T47D (cell line): ENCODE data around the gene KLF16.
A peak's percentile ranks its signal among the peaks of the same experiment; 100 is the strongest.

Experiments
- DNase-seq, 2 experiments: peaks; one replicate each; pipeline versions ENCODE4 v3.0.0 to v3.0.0-alpha.2; 2011 to 2012; ENCODE audit warnings: low read depth in 1 of 2, low spot score in 1 of 2
- JUND ChIP-seq: IDR thresholded peaks from 2 replicates; pipeline ENCODE4 v1.6.1; 2012; ENCODE audit warnings: low read depth
- in situ Hi-C: cut with HindIII; loops from 2 replicates; pipeline ENCODE4 v1.10.0; 2016; ENCODE audit warnings: low sequenced_read_pairs, low pct_unique_long_range_greater_than_20kb

The KLF16 gene

DNA sequence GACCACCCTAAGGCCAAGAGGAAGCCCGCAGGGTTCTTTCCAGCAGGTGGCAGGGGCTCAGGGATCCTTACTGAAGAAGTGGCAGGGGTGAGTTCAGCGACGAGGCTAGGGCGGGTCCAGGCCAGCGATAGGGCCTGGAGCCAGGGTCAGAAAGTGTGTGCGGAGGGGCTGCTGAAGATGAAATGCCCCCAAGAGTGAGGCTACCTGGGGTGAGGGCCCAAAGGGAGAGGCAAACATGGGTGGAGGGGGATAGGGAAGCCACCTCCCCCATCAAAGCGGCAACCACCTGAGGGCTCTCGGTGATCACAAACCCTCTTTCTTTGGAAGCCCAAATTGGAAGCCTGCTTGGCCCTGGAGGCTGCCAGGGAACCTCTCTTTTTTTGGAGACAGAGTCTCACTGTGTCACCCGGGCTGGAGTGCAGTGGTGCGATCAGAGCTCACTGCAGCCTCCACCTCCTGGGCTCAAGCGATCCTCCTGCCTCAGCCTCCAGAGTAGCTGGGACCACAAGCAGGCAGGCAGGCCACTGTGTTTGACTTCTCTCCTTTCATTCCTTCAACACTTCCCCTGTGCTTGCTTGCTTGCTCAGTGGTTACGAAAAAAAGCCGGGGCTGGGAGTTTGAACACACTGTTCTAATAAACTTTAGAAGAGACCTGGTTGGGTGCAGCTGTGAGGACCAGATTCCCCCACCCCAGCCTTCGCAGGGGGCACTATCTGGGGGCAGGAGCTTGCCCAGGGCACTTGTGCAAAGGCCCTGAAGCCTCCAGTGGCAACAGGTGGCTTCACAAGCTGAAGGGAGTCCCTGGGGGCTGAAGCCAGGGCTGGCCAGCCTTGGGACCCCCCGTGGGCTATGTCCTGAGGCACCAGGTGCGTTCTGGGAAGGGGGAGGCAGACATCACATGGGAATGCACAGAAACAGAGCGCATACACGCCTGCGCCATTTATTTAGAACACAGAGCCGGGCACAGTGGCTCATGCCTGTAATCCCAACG, 49.9 kb downstream of the KLF16 start:
- no peak for DNase-seq
- TF ChIP-seq JUND = no peak
- in situ Hi-C loops = no loop called here

DNA sequence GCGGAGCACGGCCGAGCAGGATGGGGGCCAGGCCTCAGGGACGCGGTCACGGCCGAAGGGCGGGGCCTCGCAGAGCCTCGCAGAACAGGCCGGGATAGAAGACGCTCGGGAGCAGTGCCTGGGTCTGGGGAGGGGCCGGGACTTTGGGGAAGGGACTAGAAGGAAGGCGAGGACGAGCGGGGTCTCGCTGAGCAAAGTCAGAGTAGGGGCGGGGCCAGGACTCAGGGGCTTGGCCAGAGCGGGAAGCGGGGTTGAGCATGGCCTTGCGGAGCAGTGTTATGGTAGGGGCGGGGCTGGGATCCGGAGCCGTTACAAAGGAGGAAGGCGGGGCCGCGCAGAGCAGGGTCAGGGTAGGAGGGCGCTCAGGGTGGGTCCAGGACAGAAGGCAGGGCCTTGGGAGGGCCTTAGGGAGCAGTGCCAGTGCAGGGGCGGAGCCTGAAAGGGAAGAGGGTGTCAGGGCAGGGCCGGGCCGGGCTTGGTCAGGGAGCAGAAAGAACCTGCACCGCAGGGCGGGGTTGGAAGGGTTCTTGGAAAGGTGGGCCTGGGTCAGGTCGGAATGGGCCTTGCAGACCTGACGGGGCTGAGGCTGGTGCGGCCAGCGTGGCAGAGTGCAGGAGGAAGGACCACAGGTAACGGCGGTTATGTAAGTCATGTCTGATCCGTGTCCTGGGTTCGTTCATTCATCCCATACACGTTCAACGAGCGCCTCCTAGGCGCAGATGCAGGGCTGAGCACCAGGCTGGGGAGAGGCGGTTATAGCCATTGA, 50.8 kb downstream of the KLF16 start:
- no peak for TF ChIP-seq JUND
- in situ Hi-C loops = no loop called here

DNA sequence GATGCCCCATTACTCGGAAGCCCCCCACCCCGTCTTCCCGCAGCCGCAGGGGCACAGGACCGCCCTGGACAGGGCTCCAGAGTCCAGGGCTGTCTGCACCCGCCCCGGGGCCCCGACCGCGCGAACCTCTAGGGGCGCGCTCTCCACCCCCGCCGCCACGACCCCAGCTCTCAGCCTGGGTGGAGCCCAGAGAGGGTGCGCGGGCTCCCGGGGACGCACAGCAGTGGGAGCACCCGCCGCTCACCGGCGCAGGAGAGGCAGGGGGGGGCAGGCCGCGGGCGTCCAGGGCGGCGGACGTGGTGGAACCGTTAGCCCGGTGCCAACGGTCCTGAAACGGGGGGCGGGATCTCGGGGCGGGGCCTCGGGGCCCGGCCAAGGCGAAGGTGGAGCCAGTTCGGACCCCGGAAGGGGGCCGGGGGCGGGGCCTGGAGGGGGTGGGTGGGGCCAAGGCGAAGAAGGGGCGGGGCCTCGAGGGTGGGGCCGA, 51.4 kb downstream of the KLF16 start, which contains the start of gene ATP8B3:
Gene ATP8B3 (minus strand): TSS at position 335 of the 484 bp plus-strand sequence. CDS start 540 bp downstream, outside the sequence.
- TF ChIP-seq JUND = no peak
- in situ Hi-C loops = no loop called here
- DNase-seq = no peak

More for the DNA sequence above, 50.8 kb downstream of the KLF16 start:
- DNase-seq = peak; percentile 95 to 97

DNA sequence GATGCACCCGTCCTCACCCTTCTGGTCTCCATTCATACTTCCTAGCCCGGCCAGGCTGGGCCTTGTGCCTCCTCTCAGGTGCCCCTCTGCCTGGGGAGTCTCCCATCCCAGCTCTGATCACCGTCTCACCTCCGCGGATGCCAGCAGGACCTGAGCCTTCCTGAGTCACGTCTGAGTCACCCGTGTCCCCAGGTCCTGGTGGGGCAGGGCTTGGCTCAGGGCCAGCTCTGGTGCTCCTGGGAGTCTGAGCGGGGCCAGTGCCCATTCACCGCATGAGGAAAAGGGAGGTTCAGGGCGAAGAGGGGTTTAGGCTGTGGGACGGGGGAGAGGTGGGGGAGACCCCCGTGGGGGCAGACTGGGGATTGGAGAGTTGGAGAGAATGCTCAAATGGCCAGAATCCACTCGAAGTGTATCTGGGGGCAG, 51.9 kb downstream of the KLF16 start:
- peak; percentile 78 to 79 for DNase-seq
- TF ChIP-seq JUND = no peak
- in situ Hi-C loops = no loop called here

DNA sequence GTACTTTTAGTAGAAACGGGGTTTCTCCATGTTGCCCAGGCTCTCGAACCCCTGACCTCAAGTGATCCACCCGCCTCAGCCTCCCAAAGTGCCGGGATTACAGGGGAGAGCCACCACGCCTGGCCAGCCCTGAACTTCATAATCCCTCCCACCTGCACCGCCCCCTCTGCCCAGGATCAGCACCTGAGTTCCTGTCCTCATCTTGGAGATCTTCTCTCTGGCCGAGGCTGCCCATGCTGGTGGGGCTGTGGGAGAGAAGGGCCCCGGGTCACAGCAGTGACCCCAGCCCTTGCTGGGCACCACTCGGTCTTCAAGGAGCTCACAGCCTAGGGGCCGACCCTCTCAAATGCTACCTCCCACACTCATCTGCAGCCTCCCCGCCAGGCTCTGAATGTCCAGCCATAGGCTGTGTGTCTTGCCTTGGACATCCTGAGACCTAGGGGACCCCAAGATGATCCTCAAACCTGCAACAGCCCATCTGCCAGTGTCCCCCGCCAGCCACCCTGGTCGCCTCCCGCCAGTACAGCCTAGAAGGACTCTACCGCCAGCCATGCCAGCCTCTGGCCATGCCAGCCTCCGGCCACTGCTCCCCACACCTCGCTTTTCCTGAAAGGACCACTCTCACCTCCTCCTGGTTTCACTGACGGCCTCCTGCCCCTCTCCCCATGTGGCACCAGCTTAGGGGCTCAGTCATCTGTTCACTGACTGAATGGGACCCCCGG, 52.8 kb downstream of the KLF16 start:
- TF ChIP-seq JUND = no peak
- in situ Hi-C loops = no loop called here
- no peak for DNase-seq

DNA sequence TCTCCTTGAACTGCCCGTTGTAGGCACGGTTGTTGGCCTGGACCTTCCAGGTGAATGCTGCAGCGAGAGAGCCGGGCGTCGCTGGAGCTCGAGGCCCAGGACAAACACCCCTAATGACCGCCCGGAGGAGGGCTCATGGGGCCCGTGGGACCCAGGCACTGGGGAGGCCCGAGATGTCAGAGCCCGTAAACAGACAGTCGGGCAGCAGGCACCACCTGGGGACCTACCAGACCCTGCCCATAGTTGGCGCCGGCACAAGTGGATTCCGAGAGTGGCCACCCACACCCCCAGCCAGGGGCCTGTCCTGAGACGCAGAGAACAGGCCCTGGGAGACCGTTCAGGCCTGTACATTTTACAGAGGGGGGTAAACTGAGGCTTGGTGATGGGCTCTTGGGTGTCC, 53.7 kb downstream of the KLF16 start:
- in situ Hi-C loops = no loop called here
- no peak for TF ChIP-seq JUND
- no peak for DNase-seq

DNA sequence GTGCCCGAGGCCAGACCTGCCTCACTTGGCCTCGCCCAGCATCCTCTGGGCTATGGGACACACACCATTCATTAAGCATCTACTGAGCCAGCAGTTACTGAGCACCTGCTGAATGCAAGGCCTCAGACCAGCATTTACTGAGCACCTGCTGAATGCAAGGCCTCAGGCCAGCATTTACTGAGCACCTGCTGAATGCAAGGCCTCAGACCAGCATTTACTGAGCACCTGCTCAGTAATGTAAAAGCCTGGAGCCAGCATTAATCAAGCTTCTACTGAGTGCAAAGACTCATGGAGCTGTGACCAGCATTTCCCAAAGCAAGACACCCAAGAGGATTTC, 55.0 kb downstream of the KLF16 start:
- DNase-seq = no peak
- in situ Hi-C loops = no loop called here
- TF ChIP-seq JUND = no peak

DNA sequence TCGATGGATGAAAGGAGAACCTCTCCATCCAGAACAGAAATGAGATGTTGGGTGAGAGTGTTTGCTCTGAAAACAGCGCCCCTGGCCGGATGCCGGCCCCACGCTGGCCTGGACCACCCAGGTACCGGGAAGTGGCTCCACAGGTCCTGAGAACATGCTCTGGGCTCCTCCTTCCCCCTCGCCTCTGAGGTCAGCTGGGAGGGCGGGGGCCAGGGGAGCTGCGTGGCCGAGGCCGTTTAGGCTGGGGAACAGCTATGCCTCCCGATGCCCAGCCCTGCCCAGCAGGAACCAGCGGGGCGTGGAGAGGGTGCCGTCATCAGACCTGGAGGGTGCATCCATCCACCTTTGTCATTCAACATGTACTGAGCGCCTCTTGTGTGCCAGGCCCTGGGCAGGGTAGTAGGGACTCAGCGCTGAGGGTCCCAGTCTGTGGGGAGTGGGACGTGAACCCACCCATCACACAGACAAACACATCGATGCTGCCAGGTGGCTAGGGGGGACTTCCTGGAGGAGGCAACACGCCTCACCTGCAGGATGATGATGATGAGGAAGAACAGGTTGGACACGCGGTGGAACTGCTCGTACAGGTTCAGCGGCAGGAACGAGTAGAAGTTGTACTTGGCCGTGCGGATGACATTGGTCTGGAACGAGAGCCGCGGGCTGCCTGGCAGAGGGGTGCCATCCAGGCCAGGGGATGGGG, 55.5 kb downstream of the KLF16 start:
- TF ChIP-seq JUND = no peak
- peak; percentile 47 to 83 for DNase-seq
- in situ Hi-C loops = no loop called here

DNA sequence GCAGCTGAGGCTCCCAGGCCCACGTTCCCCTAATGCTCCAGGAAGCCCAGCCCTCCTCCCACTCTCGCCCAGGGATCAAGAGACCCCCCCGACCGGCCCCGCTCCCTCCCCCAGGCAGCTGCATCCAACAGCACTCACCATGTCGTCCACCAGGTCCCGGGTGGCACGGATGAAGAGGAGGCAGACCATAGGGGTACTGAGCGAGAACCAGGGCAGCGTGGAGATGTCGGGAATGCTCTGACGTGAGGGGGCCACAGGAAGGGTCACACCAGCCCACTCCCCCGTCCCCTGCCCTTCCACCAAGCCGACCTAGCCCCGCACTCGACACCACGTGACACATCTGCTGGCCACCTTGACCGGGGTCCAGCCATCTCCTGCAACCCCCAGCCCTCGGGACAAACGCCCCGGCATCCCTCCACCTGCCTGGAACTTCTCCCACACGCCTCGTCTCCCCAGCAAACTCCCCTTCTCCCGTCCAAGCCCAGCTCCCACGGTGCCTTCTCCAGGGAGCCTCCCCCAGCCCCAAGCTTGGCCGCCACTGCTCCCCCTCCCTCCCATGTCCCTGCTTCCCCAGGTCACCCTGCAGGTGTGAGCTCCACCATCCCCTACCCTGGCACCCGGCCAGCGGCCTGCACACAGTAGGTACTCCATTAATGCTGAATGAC, 56.2 kb downstream of the KLF16 start:
- in situ Hi-C loops = no loop called here
- no peak for TF ChIP-seq JUND
- DNase-seq = no peak

DNA sequence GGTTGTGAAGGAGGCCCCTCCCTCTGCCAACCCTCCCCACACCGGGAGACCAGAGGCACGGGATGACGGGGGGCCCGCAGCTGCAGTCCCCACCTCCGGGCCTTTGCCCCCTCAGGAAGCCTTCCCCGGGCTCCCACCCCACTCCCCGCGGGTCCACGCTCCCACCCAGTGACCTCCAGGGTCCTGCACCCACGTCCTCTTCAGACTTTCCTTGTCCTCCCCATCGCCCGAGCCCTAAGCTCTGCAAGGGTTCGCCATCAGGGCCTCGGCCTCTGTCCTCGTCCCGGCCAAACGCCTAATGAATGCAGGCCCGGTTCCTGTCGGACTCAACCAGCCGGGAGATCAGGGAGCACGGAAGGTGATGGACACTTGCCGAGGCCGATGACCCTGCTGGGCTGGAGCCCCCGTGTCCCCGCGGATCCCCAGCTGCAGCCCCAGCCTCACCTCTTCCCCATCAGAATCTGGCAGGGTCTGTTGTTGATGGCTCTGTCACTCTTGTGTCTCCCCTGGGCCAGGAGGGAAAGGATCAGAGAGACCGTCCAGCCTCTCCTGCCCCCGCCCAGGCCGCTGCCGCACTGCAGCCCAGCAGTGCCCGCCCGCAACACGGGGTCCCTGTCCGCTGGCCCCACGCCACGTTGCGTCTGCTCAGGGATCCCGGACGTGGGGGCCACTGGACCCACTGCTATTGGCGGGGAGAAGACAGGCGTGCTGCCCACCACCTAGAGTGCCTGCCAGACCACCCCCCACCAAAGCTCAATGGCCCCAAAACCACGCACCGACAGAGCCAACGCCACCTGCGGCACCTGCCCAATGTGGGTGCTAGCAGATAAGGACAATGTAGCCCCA, 57.0 kb downstream of the KLF16 start:
- in situ Hi-C loops = no loop called here
- DNase-seq = no peak
- no peak for TF ChIP-seq JUND
